Measurements from ENCODE around the gene ZNF22. TPM values are rescaled to one million over a fixed set of nuclear protein-coding genes. Genes with fewer than 3 reads are reported as not detected.

Gene ZNF22
- total and polyA plus RNA-seq, 12 donors = 8.0 to 28.7 (median 13.2) TPM

DNA sequence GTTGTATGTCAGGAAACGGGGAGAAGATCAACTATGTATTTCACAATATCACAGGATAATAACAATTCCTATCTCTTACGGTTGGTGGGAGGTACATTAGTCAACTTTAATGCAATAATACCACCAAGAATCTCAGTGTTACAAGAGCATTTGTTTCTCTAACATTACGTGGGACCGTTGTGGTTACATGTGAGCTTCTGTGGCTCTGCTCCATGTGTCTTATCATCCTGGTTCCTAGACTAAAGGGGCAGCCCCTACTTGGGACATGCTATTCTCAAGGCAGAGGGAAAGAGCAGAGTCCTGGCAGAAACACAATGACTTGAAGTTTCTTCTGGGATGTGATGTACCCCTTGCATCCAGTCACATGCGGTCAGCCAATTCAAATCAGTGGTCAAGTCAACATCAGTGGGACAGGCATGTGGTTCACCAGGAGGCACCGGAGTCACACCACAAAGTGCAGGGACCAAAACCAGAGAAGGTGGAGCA is 2.5 kb upstream of the ZNF22 start:
- peaks cover 0 to 3% of the 10 kb centered on the region in 2 donors for H3K36me3 ChIP-seq (replicated peaks in 1 of 2)
- H3K27ac ChIP-seq = peak overlapping the region in 2 of 5 donors; percentile 38 to 90
- TF ChIP-seq, protein P1, sequence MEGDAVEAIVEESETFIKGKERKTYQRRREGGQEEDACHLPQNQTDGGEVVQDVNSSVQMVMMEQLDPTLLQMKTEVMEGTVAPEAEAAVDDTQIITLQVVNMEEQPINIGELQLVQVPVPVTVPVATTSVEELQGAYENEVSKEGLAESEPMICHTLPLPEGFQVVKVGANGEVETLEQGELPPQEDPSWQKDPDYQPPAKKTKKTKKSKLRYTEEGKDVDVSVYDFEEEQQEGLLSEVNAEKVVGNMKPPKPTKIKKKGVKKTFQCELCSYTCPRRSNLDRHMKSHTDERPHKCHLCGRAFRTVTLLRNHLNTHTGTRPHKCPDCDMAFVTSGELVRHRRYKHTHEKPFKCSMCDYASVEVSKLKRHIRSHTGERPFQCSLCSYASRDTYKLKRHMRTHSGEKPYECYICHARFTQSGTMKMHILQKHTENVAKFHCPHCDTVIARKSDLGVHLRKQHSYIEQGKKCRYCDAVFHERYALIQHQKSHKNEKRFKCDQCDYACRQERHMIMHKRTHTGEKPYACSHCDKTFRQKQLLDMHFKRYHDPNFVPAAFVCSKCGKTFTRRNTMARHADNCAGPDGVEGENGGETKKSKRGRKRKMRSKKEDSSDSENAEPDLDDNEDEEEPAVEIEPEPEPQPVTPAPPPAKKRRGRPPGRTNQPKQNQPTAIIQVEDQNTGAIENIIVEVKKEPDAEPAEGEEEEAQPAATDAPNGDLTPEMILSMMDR (IDR thresholded peaks at IDR 0.05) = no peak
- no peak for TF ChIP-seq POLR2A (IDR thresholded peaks at IDR 0.05)
- 74 to 79% (median 76%) methylated on average over 6 of the region's 6 CpGs for WGBS, 4 donors
- peaks cover 6 to 52% of the 10 kb centered on the region in 2 donors for H3K4me1 ChIP-seq (replicated peaks in 1 of 2)
- intact Hi-C loops (cut with DNase I) = no loop called here
- no peaks in the 10 kb centered on the region for H3K27me3 ChIP-seq
- no peak overlapping the region for H3K4me3 ChIP-seq
- DNase-seq = no peak
- no peaks in the 10 kb centered on the region for H3K9me3 ChIP-seq (replicated peaks in 1 of 3)

DNA sequence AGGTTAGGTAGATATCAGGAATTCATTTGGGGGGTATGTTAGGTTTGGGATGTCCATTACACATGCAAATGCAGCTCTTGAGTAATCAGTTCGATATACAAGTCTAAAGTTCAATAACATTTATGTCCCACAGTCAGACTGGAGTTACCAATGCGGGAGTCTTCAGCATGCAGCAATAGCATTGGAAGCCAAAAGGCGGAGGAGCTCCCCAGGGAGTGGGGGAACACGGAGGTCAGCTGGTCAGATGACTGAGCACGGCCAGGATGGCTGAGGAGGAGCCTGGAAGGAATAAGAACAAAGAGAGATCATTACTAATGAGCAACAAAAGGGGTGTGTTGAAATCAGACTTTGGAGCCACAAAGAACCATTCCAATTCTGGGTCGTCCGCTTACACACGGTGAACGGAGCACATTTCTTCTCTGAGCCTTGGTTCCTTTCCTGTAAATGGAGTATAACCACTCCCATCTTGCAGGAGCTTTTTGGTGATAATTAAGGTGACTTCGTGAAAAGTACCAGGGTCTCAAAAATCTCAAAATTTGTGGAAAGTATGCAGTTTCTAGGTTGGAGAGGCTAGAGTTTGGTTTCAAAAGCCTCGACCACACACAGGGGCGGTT is 478 bp upstream of the ZNF22 start:
- no peak for TF ChIP-seq POLR2A (IDR thresholded peaks at IDR 0.05)
- TF ChIP-seq, protein P1 (IDR thresholded peaks at IDR 0.05) = peak in 1 of 6 experiments; percentile 22
- Histone ChIP-seq H3K4me3 (peak overlapping the region in 2 of 4 donors; percentile 38 to 80), H3K9me3 (replicated peaks in 1 of 3) (no peaks in the 10 kb centered on the region), H3K27me3 (no peaks in the 10 kb centered on the region), H3K27ac (peak overlapping the region in 4 of 5 donors; percentile 75 to 98 (median 84)), H3K36me3 (replicated peaks in 1 of 2) (no peaks in the 10 kb centered on the region), H3K4me1 (replicated peaks in 1 of 2) (peaks cover 10 to 63% of the 10 kb centered on the region in 2 donors)
- peak in 4 of 7 donors; percentile 55 to 75 (median 62) for DNase-seq
- 41 to 55% (median 50%) methylated on average over 12 of the region's 12 CpGs for WGBS, 4 donors
- intact Hi-C loops (cut with DNase I) = no loop called here

- peak overlapping the region in 4 of 5 donors; percentile 75 to 98 (median 84) for H3K27ac ChIP-seq
- intact Hi-C loops (cut with DNase I) = no loop called here
- H3K36me3 ChIP-seq (replicated peaks in 1 of 2) = no peaks in the 10 kb centered on the region
- H3K9me3 ChIP-seq (replicated peaks in 1 of 3) = no peaks in the 10 kb centered on the region
- WGBS, 4 donors = 16 to 23% (median 18%) methylated on average over 12 to 13 of the region's 13 CpGs
- TF ChIP-seq, protein P1 (IDR thresholded peaks at IDR 0.05) = peak in 4 of 6 experiments; percentile 7 to 49 (median 24)
- TF ChIP-seq POLR2A (IDR thresholded peaks at IDR 0.05) = peak in 1 of 2 donors; percentile 33
- DNase-seq = peak in 6 of 7 donors; percentile 60 to 80 (median 62)
- no peaks in the 10 kb centered on the region for H3K27me3 ChIP-seq
- peaks cover 10 to 53% of the 10 kb centered on the region in 2 donors for H3K4me1 ChIP-seq (replicated peaks in 1 of 2)
- H3K4me3 ChIP-seq = peak overlapping the region; percentile 4 to 80 (median 47)
Observed at GRCh38 chr10:45001381-45002148, 842 bp downstream of the ZNF22 start.

GRCh38 chr10:45003432-45004000 is 2.8 kb downstream of the ZNF22 start:
- peaks cover 10 to 41% of the 10 kb centered on the region in 2 donors for H3K4me1 ChIP-seq (replicated peaks in 1 of 2)
- H3K27me3 ChIP-seq = no peaks in the 10 kb centered on the region
- 93 to 94% (median 93%) methylated on average over 10 of the region's 10 CpGs for WGBS, 4 donors
- intact Hi-C loops (cut with DNase I) = no loop called here
- no peaks in the 10 kb centered on the region for H3K36me3 ChIP-seq (replicated peaks in 1 of 2)
- TF ChIP-seq, protein P1 (IDR thresholded peaks at IDR 0.05) = no peak
- TF ChIP-seq POLR2A (IDR thresholded peaks at IDR 0.05) = no peak
- H3K9me3 ChIP-seq (replicated peaks in 1 of 3) = no peaks in the 10 kb centered on the region
- no peak for DNase-seq
- H3K27ac ChIP-seq = no peak overlapping the region
- H3K4me3 ChIP-seq = no peak overlapping the region

Measured in adrenal gland (tissue), 12 donors.